HCT116 (cell line): ENCODE results near the gene FRRS1. TPM values are rescaled to one million over a fixed set of nuclear protein-coding genes. Genes with fewer than 3 reads are reported as not detected.
A peak's percentile ranks its signal among the peaks of the same experiment; 100 is the strongest.

Source experiments
- ATAC-seq: fragments of 200-7000 bp; cut with Tn5 transposase; 2 replicates; pipeline ENCODE4 v1.9.1; 2020; ENCODE audit warnings: mild to moderate bottlenecking, moderate library complexity
- BruUV-seq: library from RNA; stranded (reverse); fragments of 400-500 nt; replicated peaks from 2 replicates; lab custom pipeline; 2021; lab: Mats Ljungman, UMichigan
- CTCF ChIA-PET: fragments of 300-600 bp; sonication (Branson Sonifier 250); formaldehyde crosslinking; loops from one replicate; lab custom pipeline; 2021; ENCODE audit warnings: antibody characterized with exemption; lab: Charles Lee
- POLR2A ChIA-PET: fragments of 300-600, 350-600 bp; sonication (Branson Sonifier 250); formaldehyde crosslinking; loops from one replicate; lab custom pipeline; 2021; ENCODE audit warnings: antibody characterized with exemption; lab: Charles Lee
- RAD21 ChIA-PET, 2 experiments: fragments of 300-600 bp; sonication (Branson Sonifier 250); formaldehyde crosslinking; loops; one replicate each; lab custom pipeline; 2023; ENCODE audit warnings: low total read pairs in 2 of 2; ENCODE audit not compliant: uncharacterized antibody in 2 of 2, unreplicated experiment in 2 of 2, low non-redundant PET in 1 of 2; lab: Charles Lee
- DNase-seq: peaks from one replicate; pipeline ENCODE4 v3.0.0-alpha.2; 2010; ENCODE audit warnings: low read depth, low spot score
- H2AFZ ChIP-seq: fragments of 200-600 bp; shearing (Covaris generic), sonication (generic); 2 replicates; pipeline ENCODE4 v1.6.1; 2017; ENCODE audit warnings: low read depth, mixed run types, mixed read lengths, antibody characterized with exemption, low read length; ENCODE audit not compliant: poor library complexity, severe bottlenecking
- H3K27ac ChIP-seq: 2 replicates; pipeline ENCODE4 v1.5.1; 2012; ENCODE audit warnings: low read depth, low read length
- H3K27me3 ChIP-seq: fragments of 200-600 bp; sonication (generic); 2 replicates; pipeline ENCODE4 v1.6.1; 2016; ENCODE audit warnings: mixed run types, low read length, mixed read lengths; ENCODE audit not compliant: insufficient read depth
- H3K36me3 ChIP-seq, 2 experiments: fragments of 200-500 bp in 1 of 2; fragments of 200-600 bp in 1 of 2; sonication (Bioruptor generic) in 1 of 2; sonication (generic) in 1 of 2; 2 replicates each; pipeline versions ENCODE4 v1.5.1 to v1.6.1; 2014 to 2016; ENCODE audit warnings: low read length in 2 of 2, inconsistent platforms in 1 of 2, mixed read lengths in 1 of 2, mixed run types in 1 of 2; ENCODE audit not compliant: insufficient read depth in 2 of 2, control insufficient read depth in 1 of 2
- H3K4me1 ChIP-seq, 2 experiments: fragments of 200-600 bp in 1 of 2; sonication (generic) in 1 of 2; 2 replicates each; pipeline versions ENCODE4 v1.5.1 to v1.6.1; 2012 to 2017; ENCODE audit warnings: low read length in 2 of 2, inconsistent platforms in 1 of 2, mild to moderate bottlenecking in 1 of 2, mixed read lengths in 1 of 2, mixed run types in 1 of 2, moderate library complexity in 1 of 2; ENCODE audit not compliant: insufficient read depth in 2 of 2, control insufficient read depth in 1 of 2
- H3K4me2 ChIP-seq: fragments of 200-600 bp; sonication (generic); 2 replicates; pipeline ENCODE4 v1.6.1; 2017; ENCODE audit warnings: mixed run types, low read length, mixed read lengths
- H3K4me3 ChIP-seq, 2 experiments: fragments of 200-600 bp in 1 of 2; sonication (generic) in 1 of 2; replicated peaks in 1 of 2; 2 replicates each; pipeline ENCODE4 v1.5.1; 2011 to 2016; ENCODE audit warnings: low read length in 2 of 2, control low read depth in 1 of 2, low read depth in 1 of 2, mild to moderate bottlenecking in 1 of 2, mixed read lengths in 1 of 2, mixed run types in 1 of 2
- H3K79me2 ChIP-seq: fragments of 200-600 bp; sonication (generic); 2 replicates; pipeline ENCODE4 v1.6.1; 2017; ENCODE audit warnings: mild to moderate bottlenecking, mixed run types, low read length, moderate library complexity, mixed read lengths; ENCODE audit not compliant: insufficient read depth
- H3K9ac ChIP-seq: fragments of 200-600 bp; sonication (generic); 2 replicates; pipeline ENCODE4 v1.6.1; 2016; ENCODE audit warnings: low read length, mixed read lengths
- H3K9me2 ChIP-seq: fragments of 200-600 bp; sonication (generic), shearing (Covaris generic); 2 replicates; pipeline ENCODE4 v1.6.1; 2017; ENCODE audit warnings: mixed run types, mild to moderate bottlenecking, moderate library complexity; ENCODE audit not compliant: insufficient read depth
- H3K9me3 ChIP-seq, 2 experiments: fragments of 200-500 bp in 1 of 2; fragments of 200-600 bp in 1 of 2; sonication (Bioruptor generic) in 1 of 2; sonication (generic) in 1 of 2; 2 replicates each; pipeline ENCODE4 v1.6.1; 2014 to 2017; ENCODE audit warnings: low read length in 2 of 2, mixed read lengths in 2 of 2, inconsistent platforms in 1 of 2, low read depth in 1 of 2, mild to moderate bottlenecking in 1 of 2, mixed run types in 1 of 2, moderate library complexity in 1 of 2; ENCODE audit not compliant: control insufficient read depth in 1 of 2, insufficient read depth in 1 of 2
- H4K20me1 ChIP-seq: fragments of 200-600 bp; sonication (generic), shearing (Covaris generic); 2 replicates; pipeline ENCODE4 v1.6.1; 2017; ENCODE audit warnings: mixed run types, mild to moderate bottlenecking, moderate library complexity; ENCODE audit not compliant: insufficient read depth
- ATF3 ChIP-seq: IDR thresholded peaks from 2 replicates; pipeline ENCODE4 v1.6.1; 2012
- CBX3 ChIP-seq: IDR thresholded peaks from 2 replicates; pipeline ENCODE4 v1.6.1; 2012; ENCODE audit warnings: low read depth
- CEBPB ChIP-seq: IDR thresholded peaks from 2 replicates; pipeline ENCODE4 v1.6.1; 2012; ENCODE audit warnings: low read depth
- EGR1 ChIP-seq: IDR thresholded peaks from 2 replicates; pipeline ENCODE4 v1.6.1; 2012; ENCODE audit warnings: low read depth
- ELF1 ChIP-seq: IDR thresholded peaks from 2 replicates; pipeline ENCODE4 v1.6.1; 2012; ENCODE audit warnings: low read depth, borderline replicate concordance
- FOSL1 ChIP-seq: IDR thresholded peaks from 2 replicates; pipeline ENCODE4 v1.6.1; 2012; ENCODE audit warnings: low read depth
- POLR2A ChIP-seq: IDR thresholded peaks from 2 replicates; pipeline ENCODE4 v1.7.0; 2011; ENCODE audit warnings: borderline replicate concordance; ENCODE audit not compliant: insufficient read depth, insufficient read length; ENCODE audit errors: extremely low read depth
- POLR2AphosphoS5 ChIP-seq: IDR thresholded peaks from 2 replicates; pipeline ENCODE4 v1.6.1; 2011; ENCODE audit warnings: mild to moderate bottlenecking, low read depth, low read length, moderate library complexity
- RAD21 ChIP-seq: IDR thresholded peaks from 2 replicates; pipeline ENCODE4 v1.6.1; 2012; ENCODE audit warnings: low read depth, mild to moderate bottlenecking
- SIN3A ChIP-seq: IDR thresholded peaks from 2 replicates; pipeline ENCODE4 v1.6.1; 2012; ENCODE audit warnings: low read depth
- SP1 ChIP-seq: IDR thresholded peaks from 2 replicates; pipeline ENCODE4 v1.6.1; 2012; ENCODE audit warnings: low read depth
- SRF ChIP-seq: IDR thresholded peaks from 2 replicates; pipeline ENCODE4 v1.6.1; 2012; ENCODE audit warnings: low read depth
- TCF7L2 ChIP-seq: IDR thresholded peaks from 2 replicates; pipeline ENCODE4 v1.7.0; 2011; ENCODE audit warnings: borderline replicate concordance, inconsistent platforms; ENCODE audit not compliant: insufficient read depth, insufficient read length; ENCODE audit errors: extremely low read depth
- YY1 ChIP-seq: IDR thresholded peaks from 2 replicates; pipeline ENCODE4 v1.6.1; 2011; ENCODE audit warnings: low read length, low read depth, moderate library complexity, mild to moderate bottlenecking; ENCODE audit not compliant: insufficient replicate concordance; ENCODE audit errors: extremely low read depth
- ZFX ChIP-seq: fragments of 450-650 bp; IDR thresholded peaks from 2 replicates; pipeline ENCODE4 v1.6.1; 2017
- ZNF274 ChIP-seq: fragments of 200-500 bp; sonication (Bioruptor generic); IDR thresholded peaks from 2 replicates; pipeline ENCODE4 v1.6.1; 2014; ENCODE audit warnings: mild to moderate bottlenecking, low read depth, low read length, inconsistent platforms
- intact Hi-C: fragments of 100-400 bp; cut with micrococcal nuclease; formaldehyde crosslinking; loops from 2 replicates; pipeline ENCODE4 v1.10.0; 2022
- total RNA-seq: library from RNA; stranded (reverse); gene quantifications from one replicate; pipeline ENCODE4 v1.2.1, GENCODE V29; 2021; ENCODE audit not compliant: unreplicated experiment
- TF ChIP-seq, protein P1 (sequence below): IDR thresholded peaks from 2 replicates; pipeline ENCODE4 v1.6.1; 2012; ENCODE audit warnings: low read depth
- TF ChIP-seq, protein P2 (sequence below): IDR thresholded peaks from 2 replicates; pipeline ENCODE4 v1.6.1; 2012

Gene FRRS1
- total RNA-seq, 1 experiment from 2014 or later, result 19.8 TPM

DNA sequence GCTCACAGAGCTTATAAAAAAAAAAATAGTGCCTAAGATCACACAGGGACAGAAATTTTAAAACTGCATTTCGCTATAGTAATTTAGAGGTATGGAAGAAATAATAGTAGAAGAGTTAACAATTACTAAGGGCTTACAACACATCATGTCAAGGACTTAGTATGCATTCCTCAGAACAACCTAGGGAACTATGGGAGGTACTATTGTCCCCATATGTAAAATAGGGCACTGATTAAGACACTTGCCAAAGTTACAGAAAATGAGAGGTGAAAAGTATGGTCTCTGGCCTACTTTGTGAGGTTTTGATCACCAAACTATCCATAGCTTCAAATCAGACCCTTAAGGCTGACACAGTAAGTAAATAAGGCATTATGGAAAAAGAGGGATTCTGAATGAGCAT lies 4.7 kb downstream of the FRRS1 start:
- BruUV-seq, result no TSS peak
- Histone ChIP-seq H2AFZ (no peak overlapping the region), H3K9me2 (no peaks in the 10 kb centered on the region), H3K9me3 (no peaks in the 10 kb centered on the region)
- CTCF ChIA-PET, result no interaction called here
- TF ChIP-seq, protein P1, sequence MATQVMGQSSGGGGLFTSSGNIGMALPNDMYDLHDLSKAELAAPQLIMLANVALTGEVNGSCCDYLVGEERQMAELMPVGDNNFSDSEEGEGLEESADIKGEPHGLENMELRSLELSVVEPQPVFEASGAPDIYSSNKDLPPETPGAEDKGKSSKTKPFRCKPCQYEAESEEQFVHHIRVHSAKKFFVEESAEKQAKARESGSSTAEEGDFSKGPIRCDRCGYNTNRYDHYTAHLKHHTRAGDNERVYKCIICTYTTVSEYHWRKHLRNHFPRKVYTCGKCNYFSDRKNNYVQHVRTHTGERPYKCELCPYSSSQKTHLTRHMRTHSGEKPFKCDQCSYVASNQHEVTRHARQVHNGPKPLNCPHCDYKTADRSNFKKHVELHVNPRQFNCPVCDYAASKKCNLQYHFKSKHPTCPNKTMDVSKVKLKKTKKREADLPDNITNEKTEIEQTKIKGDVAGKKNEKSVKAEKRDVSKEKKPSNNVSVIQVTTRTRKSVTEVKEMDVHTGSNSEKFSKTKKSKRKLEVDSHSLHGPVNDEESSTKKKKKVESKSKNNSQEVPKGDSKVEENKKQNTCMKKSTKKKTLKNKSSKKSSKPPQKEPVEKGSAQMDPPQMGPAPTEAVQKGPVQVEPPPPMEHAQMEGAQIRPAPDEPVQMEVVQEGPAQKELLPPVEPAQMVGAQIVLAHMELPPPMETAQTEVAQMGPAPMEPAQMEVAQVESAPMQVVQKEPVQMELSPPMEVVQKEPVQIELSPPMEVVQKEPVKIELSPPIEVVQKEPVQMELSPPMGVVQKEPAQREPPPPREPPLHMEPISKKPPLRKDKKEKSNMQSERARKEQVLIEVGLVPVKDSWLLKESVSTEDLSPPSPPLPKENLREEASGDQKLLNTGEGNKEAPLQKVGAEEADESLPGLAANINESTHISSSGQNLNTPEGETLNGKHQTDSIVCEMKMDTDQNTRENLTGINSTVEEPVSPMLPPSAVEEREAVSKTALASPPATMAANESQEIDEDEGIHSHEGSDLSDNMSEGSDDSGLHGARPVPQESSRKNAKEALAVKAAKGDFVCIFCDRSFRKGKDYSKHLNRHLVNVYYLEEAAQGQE, result no peak
- no peak for TF ChIP-seq TCF7L2
- no peak for TF ChIP-seq ELF1
- TF ChIP-seq CBX3, result no peak
- no peak for TF ChIP-seq ZNF274
- TF ChIP-seq SRF, result no peak
- no peak for TF ChIP-seq CEBPB
- no peak for TF ChIP-seq ATF3
- no peak for TF ChIP-seq FOSL1
- no peak for TF ChIP-seq POLR2AphosphoS5
- no peak for TF ChIP-seq RAD21
- TF ChIP-seq SP1, result no peak
- TF ChIP-seq POLR2A, result no peak
- TF ChIP-seq EGR1, result no peak
- TF ChIP-seq YY1, result no peak
- TF ChIP-seq, protein P2, sequence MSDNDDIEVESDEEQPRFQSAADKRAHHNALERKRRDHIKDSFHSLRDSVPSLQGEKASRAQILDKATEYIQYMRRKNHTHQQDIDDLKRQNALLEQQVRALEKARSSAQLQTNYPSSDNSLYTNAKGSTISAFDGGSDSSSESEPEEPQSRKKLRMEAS, result no peak
- TF ChIP-seq ZFX, result no peak
- TF ChIP-seq SIN3A, result no peak
- TF ChIP-seq, all 23 proteins: peak for 0
- Histone ChIP-seq H4K20me1 (no peaks in the 10 kb centered on the region), H3K36me3 (no peaks in the 10 kb centered on the region), H3K79me2 (peaks cover 43% of the 10 kb centered on the region), H3K4me3 (no peak overlapping the region), H3K27ac (no peak overlapping the region), H3K4me2 (peak overlapping the region; percentile 18; the same call in 1 of the 2 replicates), H3K27me3 (no peaks in the 10 kb centered on the region), H3K4me1 (peaks cover 7 to 58% of the 10 kb centered on the region in 2 experiments; a peak in 3 of 4 replicates), H3K9ac (no peak overlapping the region)
- no peak for ATAC-seq
- POLR2A ChIA-PET, result no interaction called here
- DNase-seq, result no peak
- intact Hi-C loops, result no loop called here
- RAD21 ChIA-PET, result no interaction called here
